ENCODE data around the gene COP1.
"Not testable (repeated sequence)": the region's sequence is repeated elsewhere in the genome, so short reads cannot be mapped to it uniquely, and the experiment has no call there.

COP1 gene

GRCh38 chr1:176206961-176207902 lies at the start of gene COP1:
COP1 (minus strand) TSS chr1:176207286; CDS start chr1:176206978, 308 bp downstream.
- peak; percentile 91 to 98 for DNase-seq

- no peak for DNase-seq
These were observed 45.1 kb upstream of the COP1 start for GRCh38 chr1:176252191-176252590.

- no peak for DNase-seq
These were observed 37.8 kb upstream of the COP1 start for GRCh38 chr1:176244851-176245250.

DNA sequence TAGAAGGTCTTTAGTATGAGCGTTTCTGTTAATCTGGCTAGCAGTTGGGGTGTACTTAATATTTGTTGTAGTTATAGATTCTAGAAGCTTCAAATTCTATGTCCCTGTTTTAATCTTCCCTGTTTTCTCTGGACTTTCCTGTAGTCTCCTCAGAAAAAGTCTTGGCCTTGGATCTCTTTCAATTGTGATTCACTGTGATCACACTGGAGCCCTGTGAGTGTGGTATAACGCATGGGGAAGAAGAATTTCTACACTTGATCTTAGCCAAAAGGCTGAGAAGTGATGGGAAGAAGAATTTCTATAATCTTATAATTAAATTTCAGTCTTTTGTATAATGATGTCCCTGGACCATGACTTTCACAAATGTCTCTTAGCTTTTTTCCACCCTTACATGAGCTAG lies 36.7 kb upstream of the COP1 start:
- no peak for DNase-seq

GRCh38 chr1:176241385-176242015 lies 34.4 kb upstream of the COP1 start:
- no peak for DNase-seq

DNA sequence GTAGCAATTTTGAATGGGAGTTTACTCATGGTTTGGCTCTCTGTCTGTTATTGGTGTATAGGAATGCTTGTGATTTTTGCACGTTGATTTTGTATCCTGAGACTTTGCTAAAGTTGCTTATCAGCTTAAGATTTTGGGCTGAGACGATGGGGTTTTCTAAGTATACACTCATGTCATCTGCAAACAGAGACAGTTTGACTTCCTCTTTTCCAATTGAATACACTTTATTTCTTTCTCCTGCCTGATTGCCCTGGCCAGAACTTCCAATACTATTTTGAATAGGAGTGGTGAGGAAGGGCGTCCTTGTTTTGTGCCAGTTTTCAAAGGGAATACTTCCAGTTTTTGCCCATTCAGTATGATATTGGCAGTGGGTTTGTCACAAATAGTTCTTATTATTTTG lies 26.6 kb upstream of the COP1 start:
- DNase-seq: not testable (repeated sequence)

GRCh38 chr1:176227579-176227978 lies 20.5 kb upstream of the COP1 start:
- DNase-seq: no peak

GRCh38 chr1:176225911-176226310 lies 18.8 kb upstream of the COP1 start:
- DNase-seq: no peak

DNA sequence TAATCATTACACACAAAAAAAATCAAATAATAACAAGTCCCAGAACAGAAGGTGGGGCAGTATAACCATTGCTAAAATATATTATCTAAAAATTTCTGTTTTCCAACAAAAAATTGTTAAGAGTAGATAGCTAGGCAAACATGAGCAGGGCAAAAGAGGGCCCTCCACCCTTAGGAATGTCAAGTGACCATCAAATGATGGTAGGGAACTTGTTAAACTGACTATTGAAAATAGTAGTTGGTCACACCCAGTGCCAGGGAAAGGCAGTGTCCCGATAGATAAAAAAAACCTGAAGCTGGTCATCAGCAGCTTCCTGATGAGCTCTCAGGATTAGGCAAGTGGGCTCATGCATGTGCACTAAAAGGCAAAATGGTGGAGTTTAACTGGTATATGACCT lies 18.4 kb upstream of the COP1 start:
- no peak for DNase-seq

DNA sequence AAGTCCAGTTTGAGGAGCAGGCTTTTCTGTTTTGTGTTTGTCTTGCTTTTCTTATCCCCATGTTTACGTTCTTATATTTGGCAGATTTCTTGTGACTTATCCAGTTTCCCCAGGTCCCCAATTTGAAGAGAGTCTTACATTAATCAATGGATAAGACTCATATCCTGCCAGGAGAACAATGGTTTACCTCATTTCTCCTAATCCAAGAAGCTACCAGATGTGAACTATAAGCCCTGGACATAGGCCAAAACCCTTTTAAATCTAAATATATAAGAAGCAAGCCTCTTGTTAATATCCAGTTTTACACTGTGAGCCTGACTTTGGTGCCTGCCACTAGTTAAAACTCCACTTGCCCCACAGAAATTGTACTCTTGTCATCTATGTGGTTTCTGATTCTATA lies 15.1 kb upstream of the COP1 start:
- no peak for DNase-seq

DNA sequence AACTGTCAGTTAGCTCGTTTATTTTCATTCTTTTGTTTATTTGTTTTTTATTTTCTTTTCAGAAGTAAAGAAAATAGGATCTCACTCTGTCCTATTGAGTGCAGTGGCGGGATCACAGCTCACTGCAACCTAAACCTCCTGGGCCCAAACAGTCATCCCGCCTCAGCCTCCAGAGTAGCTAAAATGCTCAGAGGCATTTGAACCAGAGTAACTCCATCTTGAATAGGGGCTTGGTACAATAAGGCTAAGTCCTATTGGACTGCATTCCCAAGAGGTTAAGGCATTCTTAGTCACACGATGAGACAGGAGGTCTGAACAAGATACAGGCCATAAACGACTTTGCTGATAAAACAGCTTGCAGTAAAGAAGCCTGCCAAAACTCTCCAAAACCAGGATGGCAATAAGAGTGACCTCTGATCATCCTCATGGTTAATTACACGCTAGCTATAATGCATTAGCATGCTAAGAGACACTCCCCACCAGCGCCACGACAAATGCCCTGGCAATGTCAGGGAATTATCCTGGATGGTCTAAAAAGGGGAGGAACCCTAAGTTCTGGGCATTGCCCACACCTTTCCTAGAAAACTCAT lies 13.1 kb upstream of the COP1 start:
- no peak for DNase-seq

GRCh38 chr1:176217461-176218099 lies 10.5 kb upstream of the COP1 start:
- no peak for DNase-seq

DNA sequence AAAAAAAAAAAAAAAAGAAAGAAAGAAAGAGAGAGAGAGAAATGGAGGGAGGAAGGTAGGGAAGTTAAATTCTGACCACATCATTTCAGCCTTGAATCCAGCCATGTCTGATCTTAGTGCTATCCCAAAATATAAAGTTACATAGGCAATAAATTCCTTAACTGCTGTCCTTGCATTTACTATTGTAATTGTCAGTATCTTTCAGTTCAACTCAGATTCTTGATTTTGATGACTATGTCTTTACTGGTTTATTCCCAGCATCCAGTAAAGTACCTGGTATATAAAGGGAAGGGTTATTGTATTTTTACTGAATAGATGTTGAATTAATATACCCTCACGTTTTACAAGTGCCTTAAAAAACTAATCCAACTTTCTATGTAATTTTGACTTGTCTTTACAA lies 8.9 kb upstream of the COP1 start:
- DNase-seq: no peak

DNA sequence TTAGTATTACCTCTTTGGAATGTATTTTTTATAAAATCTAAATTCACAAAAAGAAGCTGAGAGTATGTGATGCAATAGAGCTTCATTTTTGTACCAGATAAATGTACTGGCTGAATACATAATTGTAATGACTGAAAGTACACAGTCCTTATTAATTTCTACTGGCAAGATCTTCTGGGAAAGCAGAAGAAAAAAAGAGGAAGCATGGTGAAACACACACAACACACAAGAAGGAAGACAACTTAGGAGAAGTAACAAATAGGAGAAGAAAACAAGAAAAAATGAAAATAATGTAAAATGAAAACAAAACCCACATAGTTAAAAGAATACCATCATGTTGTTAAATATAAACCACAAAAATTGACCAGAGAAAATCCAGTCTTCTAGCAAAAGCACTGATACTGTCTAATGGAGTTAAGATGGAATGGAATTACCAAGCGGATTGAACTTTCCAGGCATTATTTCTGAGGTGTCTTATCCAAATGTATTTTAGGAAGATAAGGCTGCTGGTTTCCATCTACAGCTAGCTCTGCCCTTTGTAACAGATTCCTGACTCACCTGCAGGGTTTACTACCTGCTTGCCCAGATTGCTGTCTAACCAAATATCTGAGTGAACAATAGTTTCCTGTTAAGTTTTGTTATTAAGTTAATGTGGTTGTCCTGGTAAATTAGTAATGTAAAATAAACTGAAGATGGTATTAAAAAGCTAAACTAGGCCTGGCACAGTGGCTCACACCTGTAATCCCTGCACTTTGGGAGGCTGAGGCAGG lies 4.5 kb upstream of the COP1 start:
- DNase-seq: no peak

DNA sequence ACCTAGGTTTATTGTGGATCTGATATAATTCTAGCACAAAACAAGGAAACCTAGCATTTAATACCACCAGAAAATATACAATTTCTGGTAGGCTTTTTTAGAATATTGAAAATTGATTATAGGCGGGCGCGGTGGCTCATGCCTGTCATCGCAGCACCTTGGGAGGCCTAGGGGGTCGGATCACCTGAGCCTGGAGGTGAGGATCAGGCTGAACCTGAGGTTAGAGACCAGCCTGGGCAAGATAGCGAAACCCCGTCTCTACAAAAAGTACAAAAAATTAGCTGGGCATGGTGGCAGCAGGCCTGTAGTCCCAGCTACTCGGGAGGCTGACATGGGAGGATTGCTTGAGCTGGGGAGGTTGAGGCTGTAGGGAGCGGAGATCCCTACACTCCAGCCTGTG lies 948 bp upstream of the COP1 start:
- DNase-seq: no peak

- DNase-seq: peak in 1 of 2 experiments; percentile 42
These were observed 803 bp downstream of the COP1 start for GRCh38 chr1:176206006-176206960.

DNA sequence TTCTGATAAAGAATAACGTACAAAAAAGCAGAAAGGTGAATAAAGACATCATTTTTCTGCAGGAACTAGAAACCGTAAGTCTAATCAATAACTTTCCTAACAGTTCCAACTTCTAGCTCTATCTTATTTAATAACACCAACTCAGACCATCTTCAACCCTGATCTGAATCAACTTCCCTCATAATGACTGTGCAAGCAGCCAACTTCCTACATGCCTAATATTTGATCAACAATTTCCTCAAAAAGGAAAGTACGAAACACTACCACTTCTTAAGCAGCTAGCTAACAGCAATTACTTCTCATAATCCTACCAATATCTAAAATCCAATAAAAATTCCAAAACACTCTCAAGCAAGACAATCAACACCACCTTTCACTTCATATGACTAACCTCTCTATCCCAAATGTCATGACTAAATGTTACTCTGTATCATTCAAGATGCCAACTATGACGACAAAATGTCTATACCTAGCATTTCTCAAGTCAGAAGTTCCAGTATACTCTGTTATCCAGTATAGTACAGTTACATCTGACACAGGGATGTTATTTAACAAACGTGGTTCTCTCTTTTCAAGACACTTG lies 1.7 kb downstream of the COP1 start:
- no peak for DNase-seq

GRCh38 chr1:176204655-176205054 lies 2.4 kb downstream of the COP1 start:
- DNase-seq: not testable (repeated sequence)

DNA sequence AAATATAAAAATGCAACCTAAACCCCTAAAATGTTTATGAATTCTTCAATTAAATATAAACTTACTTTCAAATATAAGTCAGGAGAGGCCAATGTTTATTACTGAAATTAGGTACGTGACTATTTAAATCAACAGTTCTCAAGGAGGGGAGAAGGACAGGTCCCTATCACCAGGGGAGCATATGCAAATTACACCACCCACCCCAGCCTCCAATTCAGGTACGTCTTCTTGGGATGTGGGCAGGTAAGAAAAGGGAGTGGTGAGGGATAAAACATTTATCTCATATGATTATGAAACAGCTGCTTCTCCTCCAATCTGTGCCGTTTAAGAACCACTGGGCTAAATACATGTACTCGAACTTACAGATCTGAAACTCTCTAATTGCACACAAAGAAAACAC lies 3.4 kb downstream of the COP1 start:
- DNase-seq: no peak

DNA sequence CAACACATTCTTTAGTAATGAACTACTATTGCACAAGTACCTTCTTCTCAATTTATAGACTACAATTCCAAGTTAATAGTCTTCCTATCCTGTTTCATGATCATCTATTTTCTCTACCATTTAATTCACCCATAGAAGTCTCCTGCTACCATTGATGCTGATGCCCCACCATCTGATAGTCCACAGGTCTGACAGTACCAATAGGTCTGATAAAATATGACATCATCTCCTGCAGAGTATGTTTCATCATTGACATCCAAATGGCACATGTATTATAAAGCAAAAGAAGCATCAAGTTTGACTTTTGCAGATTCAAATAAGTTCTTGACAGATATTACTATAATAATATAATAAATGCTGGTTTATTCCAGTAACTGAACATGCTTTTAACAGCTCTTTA lies 5.5 kb downstream of the COP1 start:
- DNase-seq: no peak

- no peak for DNase-seq
These were observed 7.4 kb downstream of the COP1 start for GRCh38 chr1:176199707-176200106.
